ENCODE results near the gene CBR4.

CBR4 gene

DNA sequence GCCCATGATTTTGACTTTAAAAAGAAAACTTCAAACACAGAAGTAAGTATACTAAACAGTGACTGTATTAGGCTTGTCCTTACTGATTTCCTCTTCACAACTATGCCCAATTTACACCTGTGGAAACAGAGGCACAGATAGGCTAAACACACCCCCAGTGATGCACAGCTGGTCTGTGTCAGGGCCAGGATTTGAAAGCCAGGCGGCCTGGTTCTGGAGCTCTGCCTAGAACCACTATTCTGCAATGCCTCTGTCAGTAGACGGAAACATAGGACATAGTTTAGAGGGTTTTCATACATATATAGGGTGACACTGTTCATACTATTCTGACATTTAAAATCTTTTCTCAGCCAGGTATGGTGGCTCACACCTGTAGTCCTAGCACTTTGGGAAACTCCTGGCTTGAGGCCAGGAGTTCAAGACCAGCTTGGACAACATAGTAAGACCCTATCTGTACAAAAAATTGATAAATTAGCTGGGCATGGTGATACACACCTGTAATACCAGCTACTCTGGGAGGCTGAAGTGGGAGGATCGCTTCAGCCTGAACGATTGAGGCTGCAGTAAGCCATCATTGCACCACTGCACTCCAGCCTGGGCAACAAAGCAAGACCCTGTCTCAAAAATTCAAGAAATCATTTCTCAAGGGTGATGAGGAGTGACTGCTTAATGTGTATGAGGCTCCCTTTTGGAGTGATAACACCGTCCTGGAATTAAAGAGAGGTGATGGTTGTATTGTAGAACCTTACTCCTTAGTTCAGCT is 23.0 kb upstream of the CBR4 start:
- Histone ChIP-seq H3K27me3 (ENCODE audit: control insufficient read depth in 2 of 2, insufficient read depth in 2 of 2, low read length in 2 of 2) (no peaks in the 10 kb centered on the region), H3K4me1 (ENCODE audit: control insufficient read depth in 2 of 2, insufficient read depth in 2 of 2, low read length in 2 of 2) (no peaks in the 10 kb centered on the region), H3K9me3 (ENCODE audit: control insufficient read depth in 2 of 2, low read length in 2 of 2) (no peaks in the 10 kb centered on the region), H3K36me3 (ENCODE audit: control insufficient read depth in 2 of 2, insufficient read depth in 2 of 2, low read length in 2 of 2) (no peaks in the 10 kb centered on the region), H3K4me3 (ENCODE audit: low read length in 2 of 2) (no peak overlapping the region), H3K27ac (ENCODE audit: low read depth in 2 of 2, low read length in 2 of 2) (no peak overlapping the region), H3K9ac (ENCODE audit: low read depth in 1 of 2, low read length in 2 of 2) (no peak overlapping the region)

GRCh38 chr4:169032194-169032593 is 22.1 kb upstream of the CBR4 start:
- Histone ChIP-seq H3K27me3 (ENCODE audit: control insufficient read depth in 2 of 2, insufficient read depth in 2 of 2, low read length in 2 of 2) (no peaks in the 10 kb centered on the region), H3K9me3 (ENCODE audit: control insufficient read depth in 2 of 2, low read length in 2 of 2) (no peaks in the 10 kb centered on the region), H3K4me3 (ENCODE audit: low read length in 2 of 2) (no peak overlapping the region), H3K9ac (ENCODE audit: low read depth in 1 of 2, low read length in 2 of 2) (no peak overlapping the region), H3K27ac (ENCODE audit: low read depth in 2 of 2, low read length in 2 of 2) (no peak overlapping the region), H3K36me3 (ENCODE audit: control insufficient read depth in 2 of 2, insufficient read depth in 2 of 2, low read length in 2 of 2) (no peaks in the 10 kb centered on the region), H3K4me1 (ENCODE audit: control insufficient read depth in 2 of 2, insufficient read depth in 2 of 2, low read length in 2 of 2) (no peaks in the 10 kb centered on the region)

GRCh38 chr4:169031392-169031791 is 21.3 kb upstream of the CBR4 start:
- no peaks in the 10 kb centered on the region for H3K4me1 ChIP-seq (ENCODE audit: control insufficient read depth in 2 of 2, insufficient read depth in 2 of 2, low read length in 2 of 2)
- H3K4me3 ChIP-seq (ENCODE audit: low read length in 2 of 2): no peak overlapping the region
- H3K36me3 ChIP-seq (ENCODE audit: control insufficient read depth in 2 of 2, insufficient read depth in 2 of 2, low read length in 2 of 2): no peaks in the 10 kb centered on the region
- no peak overlapping the region for H3K9ac ChIP-seq (ENCODE audit: low read depth in 1 of 2, low read length in 2 of 2)
- no peaks in the 10 kb centered on the region for H3K9me3 ChIP-seq (ENCODE audit: control insufficient read depth in 2 of 2, low read length in 2 of 2)
- no peaks in the 10 kb centered on the region for H3K27me3 ChIP-seq (ENCODE audit: control insufficient read depth in 2 of 2, insufficient read depth in 2 of 2, low read length in 2 of 2)
- H3K27ac ChIP-seq (ENCODE audit: low read depth in 2 of 2, low read length in 2 of 2): no peak overlapping the region

DNA sequence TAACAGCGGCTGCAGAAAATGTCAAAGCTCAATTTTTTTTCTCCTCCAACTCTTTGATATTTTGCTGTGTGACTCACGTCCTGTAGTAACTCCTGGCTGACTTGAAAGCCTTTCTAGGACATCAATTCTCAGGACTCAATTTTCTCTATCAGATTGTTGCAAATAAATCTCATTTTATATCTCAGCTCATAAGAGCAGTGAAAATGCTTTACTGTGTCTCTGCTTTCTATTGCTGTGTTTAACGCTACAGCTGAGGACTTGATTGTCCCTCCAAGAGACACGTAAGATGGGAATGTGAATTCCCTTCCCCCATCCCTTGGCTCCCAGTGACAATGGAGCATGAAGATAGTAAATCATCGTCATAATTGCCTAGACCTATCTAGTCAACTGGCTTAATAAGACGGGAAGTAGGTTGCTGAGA is 20.5 kb upstream of the CBR4 start:
- Histone ChIP-seq H3K36me3 (ENCODE audit: control insufficient read depth in 2 of 2, insufficient read depth in 2 of 2, low read length in 2 of 2) (no peaks in the 10 kb centered on the region), H3K4me1 (ENCODE audit: control insufficient read depth in 2 of 2, insufficient read depth in 2 of 2, low read length in 2 of 2) (no peaks in the 10 kb centered on the region), H3K4me3 (ENCODE audit: low read length in 2 of 2) (no peak overlapping the region), H3K27me3 (ENCODE audit: control insufficient read depth in 2 of 2, insufficient read depth in 2 of 2, low read length in 2 of 2) (no peaks in the 10 kb centered on the region), H3K9ac (ENCODE audit: low read depth in 1 of 2, low read length in 2 of 2) (no peak overlapping the region), H3K9me3 (ENCODE audit: control insufficient read depth in 2 of 2, low read length in 2 of 2) (no peaks in the 10 kb centered on the region), H3K27ac (ENCODE audit: low read depth in 2 of 2, low read length in 2 of 2) (no peak overlapping the region)

GRCh38 chr4:169029947-169030346 is 19.9 kb upstream of the CBR4 start:
- no peaks in the 10 kb centered on the region for H3K9me3 ChIP-seq (ENCODE audit: control insufficient read depth in 2 of 2, low read length in 2 of 2)
- no peaks in the 10 kb centered on the region for H3K4me1 ChIP-seq (ENCODE audit: control insufficient read depth in 2 of 2, insufficient read depth in 2 of 2, low read length in 2 of 2)
- H3K9ac ChIP-seq (ENCODE audit: low read depth in 1 of 2, low read length in 2 of 2): no peak overlapping the region
- H3K36me3 ChIP-seq (ENCODE audit: control insufficient read depth in 2 of 2, insufficient read depth in 2 of 2, low read length in 2 of 2): no peaks in the 10 kb centered on the region
- H3K27ac ChIP-seq (ENCODE audit: low read depth in 2 of 2, low read length in 2 of 2): no peak overlapping the region
- no peaks in the 10 kb centered on the region for H3K27me3 ChIP-seq (ENCODE audit: control insufficient read depth in 2 of 2, insufficient read depth in 2 of 2, low read length in 2 of 2)
- H3K4me3 ChIP-seq (ENCODE audit: low read length in 2 of 2): no peak overlapping the region

DNA sequence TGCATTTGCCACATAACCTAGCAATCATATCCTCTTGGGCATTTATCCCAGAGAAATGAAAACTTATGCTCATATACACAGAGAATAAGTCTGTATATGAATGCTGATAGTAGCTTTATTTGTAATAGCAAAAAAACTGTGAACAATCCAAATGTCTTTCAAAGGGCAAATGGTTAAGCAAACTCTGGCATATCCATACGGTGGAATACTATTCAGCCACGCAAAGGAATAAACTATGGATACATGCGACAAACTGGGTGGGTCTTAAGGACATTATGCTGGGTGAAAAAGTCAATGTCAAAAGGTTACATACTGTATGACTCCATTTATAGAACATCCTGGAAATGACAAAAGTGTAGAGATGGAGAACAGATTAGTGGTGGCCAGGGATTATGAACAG is 17.6 kb upstream of the CBR4 start:
- H3K36me3 ChIP-seq (ENCODE audit: control insufficient read depth in 2 of 2, insufficient read depth in 2 of 2, low read length in 2 of 2): no peaks in the 10 kb centered on the region
- H3K27me3 ChIP-seq (ENCODE audit: control insufficient read depth in 2 of 2, insufficient read depth in 2 of 2, low read length in 2 of 2): no peaks in the 10 kb centered on the region
- no peak overlapping the region for H3K27ac ChIP-seq (ENCODE audit: low read depth in 2 of 2, low read length in 2 of 2)
- H3K4me3 ChIP-seq (ENCODE audit: low read length in 2 of 2): no peak overlapping the region
- H3K9ac ChIP-seq (ENCODE audit: low read depth in 1 of 2, low read length in 2 of 2): no peak overlapping the region
- no peaks in the 10 kb centered on the region for H3K4me1 ChIP-seq (ENCODE audit: control insufficient read depth in 2 of 2, insufficient read depth in 2 of 2, low read length in 2 of 2)
- no peaks in the 10 kb centered on the region for H3K9me3 ChIP-seq (ENCODE audit: control insufficient read depth in 2 of 2, low read length in 2 of 2)

GRCh38 chr4:169025184-169025583 is 15.1 kb upstream of the CBR4 start:
- no peaks in the 10 kb centered on the region for H3K36me3 ChIP-seq (ENCODE audit: control insufficient read depth in 2 of 2, insufficient read depth in 2 of 2, low read length in 2 of 2)
- H3K27ac ChIP-seq (ENCODE audit: low read depth in 2 of 2, low read length in 2 of 2): no peak overlapping the region
- no peak overlapping the region for H3K4me3 ChIP-seq (ENCODE audit: low read length in 2 of 2)
- H3K9ac ChIP-seq (ENCODE audit: low read depth in 1 of 2, low read length in 2 of 2): no peak overlapping the region
- H3K4me1 ChIP-seq (ENCODE audit: control insufficient read depth in 2 of 2, insufficient read depth in 2 of 2, low read length in 2 of 2): no peaks in the 10 kb centered on the region
- no peaks in the 10 kb centered on the region for H3K27me3 ChIP-seq (ENCODE audit: control insufficient read depth in 2 of 2, insufficient read depth in 2 of 2, low read length in 2 of 2)
- no peaks in the 10 kb centered on the region for H3K9me3 ChIP-seq (ENCODE audit: control insufficient read depth in 2 of 2, low read length in 2 of 2)

DNA sequence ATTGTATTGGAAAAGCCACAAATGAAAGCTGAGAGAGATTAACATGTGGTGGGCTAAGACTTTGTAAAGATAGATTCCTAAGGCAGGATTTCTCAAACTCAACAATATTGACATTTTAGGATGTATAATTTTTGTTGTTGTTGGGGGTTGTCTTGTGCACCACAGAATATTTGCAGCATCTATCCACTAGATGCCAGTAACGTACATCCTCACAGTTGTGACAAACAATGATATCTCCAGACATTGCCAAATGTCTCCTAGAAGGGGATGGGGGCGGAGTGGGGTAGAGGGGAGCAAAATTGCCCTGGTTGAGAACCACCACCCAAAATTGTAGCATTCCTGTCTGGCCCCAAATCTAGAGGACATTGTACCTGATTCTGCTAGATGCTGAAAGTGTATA is 14.7 kb upstream of the CBR4 start:
- Histone ChIP-seq H3K27me3 (ENCODE audit: control insufficient read depth in 2 of 2, insufficient read depth in 2 of 2, low read length in 2 of 2) (no peaks in the 10 kb centered on the region), H3K9me3 (ENCODE audit: control insufficient read depth in 2 of 2, low read length in 2 of 2) (no peaks in the 10 kb centered on the region), H3K4me1 (ENCODE audit: control insufficient read depth in 2 of 2, insufficient read depth in 2 of 2, low read length in 2 of 2) (no peaks in the 10 kb centered on the region), H3K27ac (ENCODE audit: low read depth in 2 of 2, low read length in 2 of 2) (no peak overlapping the region), H3K36me3 (ENCODE audit: control insufficient read depth in 2 of 2, insufficient read depth in 2 of 2, low read length in 2 of 2) (no peaks in the 10 kb centered on the region), H3K4me3 (ENCODE audit: low read length in 2 of 2) (no peak overlapping the region), H3K9ac (ENCODE audit: low read depth in 1 of 2, low read length in 2 of 2) (no peak overlapping the region)

DNA sequence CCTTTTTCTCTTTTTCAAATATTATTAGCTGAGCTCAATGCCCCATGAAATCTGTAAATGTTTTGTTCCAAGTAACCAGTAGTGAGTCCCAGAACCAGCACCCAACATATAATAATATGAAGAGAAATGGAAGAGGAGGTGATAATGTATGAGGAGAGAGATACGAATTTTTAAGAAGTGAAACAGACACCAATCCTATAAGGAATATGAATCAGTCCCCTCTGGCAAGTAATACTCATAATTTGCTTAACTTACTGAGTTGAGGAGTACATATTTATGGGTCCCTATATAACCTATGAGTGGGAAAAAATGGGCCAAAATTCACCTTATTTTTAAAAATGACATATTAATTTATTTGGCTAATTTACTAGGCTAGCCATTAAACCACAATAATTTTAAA is 8.4 kb upstream of the CBR4 start:
- no peaks in the 10 kb centered on the region for H3K9me3 ChIP-seq (ENCODE audit: control insufficient read depth in 2 of 2, low read length in 2 of 2)
- no peak overlapping the region for H3K27ac ChIP-seq (ENCODE audit: low read depth in 2 of 2, low read length in 2 of 2)
- peaks cover 15 to 21% of the 10 kb centered on the region in 2 donors for H3K4me1 ChIP-seq (ENCODE audit: control insufficient read depth in 2 of 2, insufficient read depth in 2 of 2, low read length in 2 of 2)
- no peaks in the 10 kb centered on the region for H3K36me3 ChIP-seq (ENCODE audit: control insufficient read depth in 2 of 2, insufficient read depth in 2 of 2, low read length in 2 of 2)
- H3K27me3 ChIP-seq (ENCODE audit: control insufficient read depth in 2 of 2, insufficient read depth in 2 of 2, low read length in 2 of 2): no peaks in the 10 kb centered on the region
- no peak overlapping the region for H3K9ac ChIP-seq (ENCODE audit: low read depth in 1 of 2, low read length in 2 of 2)
- no peak overlapping the region for H3K4me3 ChIP-seq (ENCODE audit: low read length in 2 of 2)

DNA sequence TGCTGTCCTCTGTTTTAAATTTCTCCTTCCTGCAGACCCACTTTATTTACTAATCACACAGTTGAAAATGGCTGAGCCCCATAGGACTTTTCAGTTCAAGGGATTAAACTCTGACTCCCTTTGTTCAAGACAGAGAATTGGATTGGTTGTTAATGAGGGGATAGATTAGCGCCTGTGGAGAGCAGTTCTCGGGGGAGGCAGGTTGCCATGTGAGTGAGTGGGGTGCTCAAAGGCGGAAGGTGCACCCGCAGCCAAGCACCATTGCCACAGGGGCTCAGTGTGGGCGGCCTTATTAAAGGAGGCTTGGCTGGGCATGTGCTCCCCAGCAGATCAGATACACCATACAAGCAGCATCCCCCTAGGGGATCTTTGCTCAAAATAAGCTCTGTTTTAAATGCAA is 7.9 kb upstream of the CBR4 start:
- Histone ChIP-seq H3K27me3 (ENCODE audit: control insufficient read depth in 2 of 2, insufficient read depth in 2 of 2, low read length in 2 of 2) (no peaks in the 10 kb centered on the region), H3K4me1 (ENCODE audit: control insufficient read depth in 2 of 2, insufficient read depth in 2 of 2, low read length in 2 of 2) (peaks cover 15 to 21% of the 10 kb centered on the region in 2 donors), H3K27ac (ENCODE audit: low read depth in 2 of 2, low read length in 2 of 2) (no peak overlapping the region), H3K4me3 (ENCODE audit: low read length in 2 of 2) (no peak overlapping the region), H3K36me3 (ENCODE audit: control insufficient read depth in 2 of 2, insufficient read depth in 2 of 2, low read length in 2 of 2) (no peaks in the 10 kb centered on the region), H3K9ac (ENCODE audit: low read depth in 1 of 2, low read length in 2 of 2) (no peak overlapping the region), H3K9me3 (ENCODE audit: control insufficient read depth in 2 of 2, low read length in 2 of 2) (no peaks in the 10 kb centered on the region)

Data from mucosa of rectum (tissue), 2 donors.